GM12864 (cell line): ENCODE measurements around the gene IRX6.

Experiments used
- DNase-seq: peaks from one replicate; pipeline ENCODE4 v3.0.0-alpha.2; 2011; ENCODE audit warnings: low read depth
- H3K4me3 ChIP-seq: 2 replicates; pipeline ENCODE4 v1.5.1; 2011; ENCODE audit warnings: mild to moderate bottlenecking, low read depth, low read length, control low read depth
- TF ChIP-seq, protein P1 (sequence below): IDR thresholded peaks from 2 replicates; pipeline ENCODE4 v1.5.1; 2011; ENCODE audit warnings: low read depth, mild to moderate bottlenecking, moderate library complexity, low read length, control low read depth, inconsistent platforms; ENCODE audit errors: missing control alignments

The IRX6 gene

DNA sequence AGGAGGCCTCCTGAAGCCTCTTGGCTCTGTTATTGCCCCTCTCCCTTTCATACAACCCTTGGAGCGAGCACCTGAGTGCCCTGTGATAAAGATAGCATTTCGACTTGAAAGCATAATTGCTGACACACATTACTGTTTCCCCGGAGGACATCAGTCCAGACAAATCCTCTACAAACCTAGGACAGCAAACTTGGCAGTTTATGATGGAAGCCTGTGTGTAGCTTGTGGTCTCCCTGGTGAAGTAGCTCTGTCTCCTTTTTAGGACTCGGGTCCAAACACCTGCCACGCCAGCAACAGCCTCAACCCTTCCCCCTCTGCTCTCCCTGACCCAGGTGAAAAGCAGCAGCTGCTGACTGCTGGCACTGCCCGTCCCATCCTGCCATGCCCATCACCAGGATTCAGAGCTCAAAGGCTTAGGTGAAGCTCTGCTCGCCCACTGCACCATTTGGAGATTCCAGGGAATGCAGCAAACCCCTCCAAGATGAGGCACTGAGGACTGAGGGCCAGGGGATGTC, 55.9 kb downstream of the IRX6 start:
- DNase-seq, result no peak
- no peak overlapping the region for H3K4me3 ChIP-seq
- TF ChIP-seq, protein P1, sequence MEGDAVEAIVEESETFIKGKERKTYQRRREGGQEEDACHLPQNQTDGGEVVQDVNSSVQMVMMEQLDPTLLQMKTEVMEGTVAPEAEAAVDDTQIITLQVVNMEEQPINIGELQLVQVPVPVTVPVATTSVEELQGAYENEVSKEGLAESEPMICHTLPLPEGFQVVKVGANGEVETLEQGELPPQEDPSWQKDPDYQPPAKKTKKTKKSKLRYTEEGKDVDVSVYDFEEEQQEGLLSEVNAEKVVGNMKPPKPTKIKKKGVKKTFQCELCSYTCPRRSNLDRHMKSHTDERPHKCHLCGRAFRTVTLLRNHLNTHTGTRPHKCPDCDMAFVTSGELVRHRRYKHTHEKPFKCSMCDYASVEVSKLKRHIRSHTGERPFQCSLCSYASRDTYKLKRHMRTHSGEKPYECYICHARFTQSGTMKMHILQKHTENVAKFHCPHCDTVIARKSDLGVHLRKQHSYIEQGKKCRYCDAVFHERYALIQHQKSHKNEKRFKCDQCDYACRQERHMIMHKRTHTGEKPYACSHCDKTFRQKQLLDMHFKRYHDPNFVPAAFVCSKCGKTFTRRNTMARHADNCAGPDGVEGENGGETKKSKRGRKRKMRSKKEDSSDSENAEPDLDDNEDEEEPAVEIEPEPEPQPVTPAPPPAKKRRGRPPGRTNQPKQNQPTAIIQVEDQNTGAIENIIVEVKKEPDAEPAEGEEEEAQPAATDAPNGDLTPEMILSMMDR, result no peak
